Cortex of kidney (tissue), 1 donor: ENCODE results near the gene PI4KA.

ENCODE experiments used
- DNase-seq: peaks from one replicate; lab custom pipeline; 2025; lab: John Stamatoyannopoulos, UW

The PI4KA gene

DNA sequence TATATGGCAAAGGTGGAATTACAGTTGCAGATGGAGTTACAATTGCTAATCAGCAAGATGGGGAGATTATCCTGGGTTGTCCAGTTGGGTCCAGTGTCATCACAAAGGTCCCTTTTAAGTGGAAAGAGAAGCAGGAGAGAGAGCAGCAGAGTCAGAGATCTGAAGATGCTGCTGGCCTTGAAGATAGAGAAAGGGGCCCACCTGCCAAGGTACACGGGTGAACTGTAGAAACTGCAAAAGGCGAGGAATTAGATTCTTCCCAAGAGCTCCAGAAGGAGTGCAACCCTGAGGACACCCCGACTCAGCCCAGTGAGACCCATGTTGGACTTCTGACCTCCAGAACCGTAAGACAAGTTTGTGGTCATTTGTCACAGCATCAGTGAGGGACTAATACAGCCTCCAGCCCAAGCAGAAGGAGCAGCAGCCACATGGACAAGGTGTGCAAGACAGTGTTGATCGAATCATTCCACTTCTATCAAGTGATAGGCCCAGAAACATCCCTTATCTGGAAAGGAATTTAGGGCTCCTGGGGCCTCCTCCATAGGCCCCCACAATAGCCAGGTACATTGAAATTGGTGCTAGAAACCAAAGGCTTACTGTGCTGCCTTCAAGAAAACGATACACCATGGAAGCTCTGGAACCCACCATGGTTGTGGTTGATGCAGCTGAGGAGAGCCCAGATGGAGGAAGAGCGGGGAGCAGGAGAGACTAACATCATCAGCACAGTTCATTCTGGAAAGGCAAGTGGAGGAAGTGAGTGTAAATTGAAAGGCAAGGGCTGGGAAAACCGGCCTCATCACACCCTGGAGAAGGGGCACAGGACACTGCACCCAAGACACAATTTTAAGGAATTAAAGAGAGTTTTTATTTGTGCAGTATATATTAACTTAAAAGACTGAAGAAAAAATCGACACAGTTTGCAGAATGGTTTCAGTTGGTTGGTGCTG is 23.5 kb upstream of the PI4KA start:
- DNase-seq: no peak

DNA sequence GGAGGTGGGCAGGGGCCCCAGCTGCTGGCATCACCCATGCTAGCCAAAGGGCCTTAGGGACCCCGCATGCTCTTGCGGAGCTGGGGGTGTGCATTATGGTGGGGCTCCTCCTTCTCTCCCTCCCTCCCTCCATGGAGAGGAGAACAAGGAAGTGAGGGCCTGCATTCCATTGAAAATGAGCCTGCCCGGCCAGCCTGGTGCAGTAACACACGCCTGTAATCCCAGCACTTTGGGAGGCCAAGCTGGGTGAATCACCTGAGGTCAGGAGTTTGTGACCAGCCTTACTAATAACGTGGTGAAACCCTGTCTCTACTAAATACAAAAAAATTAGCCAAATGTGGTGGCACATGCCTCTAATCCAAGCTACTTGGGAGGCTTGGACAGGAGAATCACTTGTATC is 22.6 kb upstream of the PI4KA start:
- no peak for DNase-seq

DNA sequence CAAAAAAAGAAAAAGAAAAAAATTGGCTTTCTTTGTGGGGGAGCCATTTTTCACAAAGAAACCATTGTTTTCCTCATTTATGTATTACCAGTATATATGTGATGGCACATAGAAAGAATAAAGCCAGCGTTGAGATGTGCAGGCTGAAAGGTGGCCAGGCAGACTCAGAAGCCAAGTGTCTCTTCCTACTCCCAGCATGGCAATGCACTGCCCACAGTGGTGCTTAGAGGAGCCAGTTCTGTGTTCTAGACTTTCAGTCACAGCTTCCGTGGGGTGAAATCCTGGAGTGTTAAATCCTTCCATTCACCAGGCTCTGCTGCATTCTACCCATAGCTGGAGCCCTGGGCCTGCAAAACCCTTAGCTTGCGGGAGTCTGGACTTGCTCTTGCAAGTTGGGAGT is 19.1 kb upstream of the PI4KA start:
- DNase-seq: no peak

DNA sequence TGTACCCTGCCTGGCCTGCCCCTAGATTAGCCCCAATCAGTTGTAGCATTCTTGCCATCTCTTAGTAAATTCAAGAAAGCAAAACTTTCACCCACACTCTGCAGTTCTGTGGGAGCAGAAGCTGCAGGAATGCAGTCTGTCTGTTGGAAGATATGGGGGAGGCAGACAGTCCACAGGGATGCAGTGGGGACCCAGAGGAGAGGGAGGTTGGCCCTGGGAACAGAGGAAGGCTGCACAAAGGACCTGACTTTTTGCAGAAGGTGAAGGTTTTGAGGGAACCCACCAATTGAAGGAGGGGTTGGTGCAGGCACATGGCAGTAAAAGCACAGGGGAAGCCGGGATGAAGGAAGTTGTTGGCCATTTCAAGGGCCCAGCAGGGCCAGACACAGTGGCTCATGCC is 16.7 kb upstream of the PI4KA start:
- DNase-seq: no peak

DNA sequence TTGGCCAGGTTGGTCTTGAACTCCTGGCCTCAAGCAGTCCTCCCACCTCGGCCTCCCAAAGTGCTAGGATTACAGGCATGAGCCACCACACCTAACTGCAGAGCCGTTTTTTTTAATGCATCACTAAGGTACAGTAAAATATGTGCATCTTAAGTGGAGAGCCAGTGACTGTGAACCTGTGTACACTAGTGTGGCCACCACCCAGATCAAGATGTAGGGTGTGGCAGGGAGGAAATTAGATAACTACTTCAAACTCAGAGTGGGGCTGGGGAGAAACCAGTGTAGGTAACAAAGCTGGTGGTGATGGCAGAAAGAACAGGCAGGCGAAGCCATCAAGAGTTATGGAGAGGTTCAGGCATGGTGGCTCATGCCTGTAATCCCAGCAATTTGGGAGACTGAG is 14.6 kb upstream of the PI4KA start:
- DNase-seq: no peak

DNA sequence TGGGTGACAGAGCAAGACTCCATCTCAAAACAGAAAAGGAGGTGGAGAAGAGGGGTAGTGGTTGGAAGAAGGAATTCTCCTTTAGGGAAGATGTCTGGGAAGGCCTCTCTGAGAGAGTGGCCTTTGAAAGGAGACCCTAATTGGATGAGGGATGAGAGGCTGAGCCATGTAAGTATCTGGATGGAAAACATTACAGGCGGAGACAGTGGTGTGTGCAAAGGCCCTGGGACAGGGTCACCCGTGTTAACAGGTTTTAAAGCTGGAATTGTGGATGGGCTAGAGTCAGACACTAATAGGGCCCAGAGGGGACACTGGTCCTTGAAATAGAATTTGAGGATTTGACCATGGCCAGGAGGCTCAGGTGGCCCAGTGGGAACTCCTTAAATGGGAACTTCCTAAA is 10.6 kb upstream of the PI4KA start:
- DNase-seq: no peak

DNA sequence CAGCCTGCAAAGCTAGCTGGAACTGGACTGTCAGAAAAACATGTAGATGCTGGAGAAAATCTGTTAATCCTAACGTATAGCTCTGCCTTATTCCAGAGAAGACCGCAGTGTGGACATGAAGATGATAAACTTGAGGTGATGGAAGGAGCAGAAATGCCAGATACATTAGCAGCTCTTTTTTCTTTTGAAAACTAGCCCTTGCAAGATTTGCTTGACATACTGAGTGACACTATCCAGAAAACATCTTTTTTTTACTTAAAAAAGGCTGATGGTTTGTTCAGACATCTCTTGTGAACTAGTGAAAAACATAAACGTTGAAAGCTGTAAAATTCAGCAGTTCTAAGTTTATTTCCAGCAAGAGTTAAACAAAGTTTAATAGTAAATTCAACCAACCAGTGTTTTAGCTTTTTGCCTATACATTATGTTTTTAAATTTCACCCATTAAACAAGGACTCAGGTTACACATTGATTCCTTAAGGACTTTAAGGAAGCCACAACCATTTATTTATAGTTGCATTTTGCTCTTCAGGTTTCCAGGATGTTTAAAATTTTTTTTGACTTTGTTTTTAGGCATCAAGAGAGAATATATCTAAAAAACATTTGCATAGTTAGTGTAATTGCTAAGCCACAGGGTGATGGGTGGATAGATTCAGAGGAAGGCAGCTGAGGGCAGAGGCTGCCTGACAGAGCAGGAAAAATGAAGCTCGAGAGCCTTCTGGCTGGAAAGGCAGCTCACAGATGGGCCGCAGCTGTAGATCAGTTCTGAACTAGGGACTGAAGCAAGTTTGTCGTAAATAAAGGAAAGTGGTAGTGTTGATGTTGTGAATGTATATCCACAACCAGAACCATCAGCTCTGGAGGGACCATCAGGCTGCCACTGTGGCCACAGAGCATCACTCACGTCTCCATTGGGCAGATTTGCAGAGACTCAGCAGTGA is 9.7 kb upstream of the PI4KA start:
- DNase-seq: no peak

DNA sequence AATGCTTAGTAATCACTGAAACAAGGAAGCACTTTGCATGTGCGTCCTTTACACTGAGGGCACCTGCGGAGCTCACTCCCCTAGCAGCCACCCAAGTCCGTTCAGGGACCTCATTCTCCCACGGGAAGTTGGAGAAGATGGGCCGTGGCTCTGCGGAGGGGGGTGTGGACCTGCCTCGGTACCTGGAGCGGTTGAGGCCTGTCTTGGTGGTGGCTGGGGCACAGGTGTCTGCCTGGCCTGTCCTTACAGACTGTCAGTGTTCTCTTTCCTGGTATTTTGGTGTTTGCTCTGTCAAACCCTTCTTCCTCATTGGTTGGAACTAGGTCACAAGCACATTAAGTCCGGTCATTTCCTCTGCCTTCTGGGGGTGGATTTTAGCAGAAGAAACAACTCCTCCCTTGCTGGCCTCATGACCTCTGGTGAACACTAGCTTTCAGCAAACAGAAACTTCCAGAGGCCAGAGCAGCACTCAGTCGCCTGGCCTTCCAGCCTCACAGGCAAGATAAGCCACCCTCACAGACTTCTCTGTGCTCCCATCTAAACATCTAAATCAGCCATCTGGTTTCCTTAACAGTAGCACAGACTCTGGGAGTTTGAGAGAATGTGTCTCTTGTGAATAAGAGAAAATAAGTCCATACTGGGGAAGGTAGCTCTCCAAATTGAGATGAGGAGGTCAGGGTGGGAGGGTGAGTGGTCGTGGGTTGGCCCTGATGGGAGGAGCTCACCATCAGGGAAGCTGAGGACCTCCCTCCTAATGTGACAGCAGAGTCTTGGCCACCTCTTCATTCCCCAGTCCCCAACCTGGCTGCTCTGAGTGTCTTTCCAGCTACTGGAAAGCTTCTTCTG is 8.8 kb upstream of the PI4KA start:
- no peak for DNase-seq

DNA sequence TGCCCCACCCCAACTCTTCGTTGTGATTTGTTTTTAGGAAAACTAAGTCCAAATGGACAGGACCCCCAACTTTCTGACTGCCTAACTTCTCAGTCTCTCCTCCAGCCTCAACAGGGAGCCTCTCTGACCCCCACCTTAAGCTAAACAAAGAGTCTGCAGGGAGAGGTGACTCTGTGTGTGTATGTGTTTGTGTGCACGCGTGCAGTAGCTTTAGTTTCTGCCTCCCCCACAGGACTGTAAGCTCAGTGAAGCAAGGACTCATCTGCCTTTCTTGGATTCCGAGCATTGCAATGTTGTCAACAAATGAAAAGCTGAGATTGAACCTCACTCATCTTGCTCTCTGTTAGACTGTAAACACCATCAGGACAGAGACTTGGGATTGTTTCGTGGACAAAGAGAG is 8.1 kb upstream of the PI4KA start:
- DNase-seq: no peak

DNA sequence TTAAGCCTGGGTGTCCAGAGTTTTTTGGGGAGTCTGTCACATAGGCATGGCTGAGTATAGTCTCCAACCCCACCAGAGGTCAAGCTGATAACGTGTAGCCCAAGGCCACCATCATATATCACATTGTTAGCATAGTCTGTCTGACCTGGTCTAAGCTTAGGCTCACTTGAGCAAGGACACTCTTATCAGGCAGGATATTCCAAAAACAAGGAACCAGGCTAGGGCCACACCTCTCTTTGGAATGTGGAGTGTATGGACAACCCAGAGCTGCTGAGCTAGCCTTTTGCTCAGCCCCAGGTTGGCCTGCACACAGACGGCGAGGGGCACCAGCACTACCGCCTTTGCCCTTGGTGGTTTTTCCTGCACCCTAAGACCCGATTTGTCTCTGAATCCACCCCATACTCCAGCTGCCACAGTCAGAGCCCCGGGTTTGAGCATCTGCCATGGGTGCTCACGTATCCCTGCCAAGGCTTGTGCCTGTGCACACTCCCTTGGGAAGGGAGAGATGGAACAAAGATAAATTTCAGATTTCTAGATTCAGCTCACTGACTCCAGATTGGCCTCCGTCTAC is 7.3 kb upstream of the PI4KA start:
- no peak for DNase-seq

DNA sequence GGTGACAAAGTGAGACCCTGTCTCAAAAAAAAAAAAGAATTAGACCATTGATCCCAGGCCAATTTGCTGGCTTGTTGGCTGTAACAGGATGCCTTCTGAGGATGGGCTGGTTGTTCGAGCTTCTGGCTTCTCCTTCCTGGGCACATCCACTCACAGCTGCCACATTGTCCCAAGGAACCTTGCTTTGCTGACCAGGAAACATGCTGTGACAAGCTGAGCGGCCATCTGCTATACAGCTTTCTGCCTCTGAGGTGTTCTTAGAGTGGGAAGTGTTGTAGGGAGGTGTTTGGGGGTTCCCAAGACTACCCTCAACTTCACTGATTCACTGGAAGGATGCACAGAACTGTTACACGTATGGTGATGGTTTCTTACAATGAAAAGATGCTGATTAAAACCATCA is 6.7 kb upstream of the PI4KA start:
- no peak for DNase-seq

DNA sequence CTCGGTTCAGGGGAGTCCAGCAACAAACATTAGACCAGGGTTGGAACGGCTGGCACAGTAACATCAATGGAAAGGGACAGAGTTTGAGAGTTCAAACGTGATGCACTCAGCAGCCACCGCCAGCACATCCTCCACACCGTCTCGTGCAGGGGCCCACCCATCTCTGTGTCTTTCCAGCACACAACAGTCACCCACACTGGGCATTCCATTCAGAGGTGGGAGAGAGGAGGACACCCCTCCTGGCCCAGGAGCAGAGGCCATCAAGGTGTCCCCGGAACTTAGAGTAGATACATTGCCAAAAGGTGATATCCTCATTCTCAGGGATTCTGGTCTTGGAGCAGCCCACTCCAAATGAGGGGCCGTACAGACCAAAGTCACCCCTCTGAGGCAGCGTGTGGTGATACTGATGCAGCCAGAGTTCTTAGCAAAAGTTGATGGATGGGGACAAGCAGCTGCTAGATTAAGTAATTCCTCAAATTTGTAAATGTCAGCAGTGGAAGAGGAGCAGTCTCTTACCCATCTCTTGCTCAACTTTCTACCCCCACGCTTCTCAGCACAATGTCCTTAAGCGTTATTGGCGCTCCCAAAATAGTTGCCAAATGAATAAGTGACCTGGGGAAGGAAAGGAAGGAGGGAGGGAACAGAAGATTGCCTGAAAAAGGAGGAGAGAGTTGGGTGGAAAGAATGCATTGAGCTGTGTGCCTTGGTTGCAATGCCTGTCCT is 5.7 kb upstream of the PI4KA start:
- DNase-seq: no peak

DNA sequence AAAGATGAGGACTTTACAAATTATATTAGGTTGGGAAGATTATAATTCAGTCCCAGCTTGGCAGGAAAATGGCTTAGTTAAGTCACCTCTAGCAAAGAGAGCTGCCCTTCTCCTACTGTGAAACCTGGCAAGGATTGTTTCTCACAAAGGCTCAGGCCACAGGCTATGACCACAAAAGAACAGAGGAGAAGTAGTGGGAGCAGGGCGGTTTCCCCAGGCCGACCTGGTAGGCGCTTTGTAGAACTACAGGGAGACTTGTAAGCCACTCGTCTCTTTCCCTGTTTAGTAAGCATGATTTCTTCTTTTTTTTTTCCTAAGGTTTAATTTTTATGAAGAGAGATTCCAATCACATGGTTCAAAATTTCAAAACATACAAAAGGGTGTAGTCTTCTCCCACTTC is 4.8 kb upstream of the PI4KA start:
- DNase-seq: no peak

DNA sequence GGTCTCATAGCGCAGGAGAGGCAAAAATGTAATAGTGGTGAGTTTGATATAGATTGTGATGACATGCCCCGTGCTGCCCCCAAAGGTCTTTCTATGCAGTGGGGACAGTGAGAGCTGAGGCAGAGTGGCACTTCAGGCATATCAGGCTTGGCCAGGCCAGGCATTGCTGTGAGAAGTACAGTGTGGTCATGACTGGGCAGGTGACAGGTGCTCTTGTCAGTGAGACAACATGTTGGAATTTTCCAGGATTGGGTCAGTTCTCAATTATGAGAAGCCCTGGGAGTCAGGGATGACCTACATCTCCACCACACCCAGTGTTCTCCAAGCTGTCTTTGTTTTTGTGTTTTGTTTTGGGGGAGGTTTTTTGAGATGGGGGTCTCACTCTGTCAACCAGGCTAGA is 3.9 kb upstream of the PI4KA start:
- DNase-seq: no peak

DNA sequence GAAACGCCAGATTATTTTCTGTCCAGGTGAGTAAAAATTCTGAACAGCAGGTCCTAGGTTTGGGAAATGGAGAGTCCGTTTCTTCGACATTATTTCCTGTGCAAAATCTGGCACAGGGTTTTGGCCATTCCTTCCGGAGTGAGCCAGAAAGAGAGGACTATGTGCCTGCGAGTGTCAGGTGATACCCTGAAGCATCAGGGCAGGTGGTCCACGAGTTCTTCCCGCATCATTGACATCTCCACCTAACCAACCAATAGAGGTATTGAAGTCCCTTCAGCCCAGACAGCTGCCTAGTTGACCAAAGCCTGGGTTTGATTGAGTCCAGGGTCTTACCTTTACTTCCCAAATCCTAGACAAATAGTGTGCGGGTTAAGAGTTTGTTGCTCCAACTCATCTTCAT is 1.0 kb upstream of the PI4KA start:
- DNase-seq: no peak

DNA sequence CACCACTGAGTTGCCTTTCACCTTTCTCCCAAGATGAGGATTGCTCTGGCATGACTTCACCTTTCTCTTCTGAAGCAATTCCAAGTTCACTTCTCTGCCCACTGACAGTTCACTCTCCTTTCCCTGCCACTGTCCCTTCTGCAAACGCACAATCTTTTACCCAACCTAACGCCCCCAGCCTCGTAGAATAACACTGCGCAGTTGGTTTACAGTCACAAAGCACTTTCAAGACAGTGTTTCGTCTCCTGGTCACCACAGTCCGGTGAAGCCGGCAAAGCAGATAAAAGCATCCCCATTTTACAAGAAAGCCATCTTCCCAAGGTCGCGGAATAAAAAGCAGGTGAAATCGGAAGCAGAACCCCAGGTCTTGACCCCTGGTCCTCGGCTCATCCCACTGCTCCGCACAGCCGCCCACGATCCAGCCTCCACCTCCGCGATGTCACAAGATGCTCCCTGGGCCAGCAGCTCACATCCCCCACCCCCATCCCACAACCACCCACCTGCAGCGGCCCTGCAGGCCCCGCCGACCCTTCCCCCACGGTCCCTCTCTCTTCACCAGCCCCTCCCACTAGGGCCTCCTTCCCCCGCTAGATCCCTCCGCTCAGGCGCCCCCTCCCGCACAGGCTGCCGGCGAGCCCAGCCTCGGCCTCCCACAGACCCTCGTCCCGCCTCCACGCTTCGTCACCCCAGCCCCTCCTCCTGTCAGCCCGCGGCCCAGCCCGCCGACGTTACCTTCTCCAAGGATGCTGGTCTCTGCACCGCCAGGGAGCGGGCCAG is 585 bp downstream of the PI4KA start:
- no peak for DNase-seq

DNA sequence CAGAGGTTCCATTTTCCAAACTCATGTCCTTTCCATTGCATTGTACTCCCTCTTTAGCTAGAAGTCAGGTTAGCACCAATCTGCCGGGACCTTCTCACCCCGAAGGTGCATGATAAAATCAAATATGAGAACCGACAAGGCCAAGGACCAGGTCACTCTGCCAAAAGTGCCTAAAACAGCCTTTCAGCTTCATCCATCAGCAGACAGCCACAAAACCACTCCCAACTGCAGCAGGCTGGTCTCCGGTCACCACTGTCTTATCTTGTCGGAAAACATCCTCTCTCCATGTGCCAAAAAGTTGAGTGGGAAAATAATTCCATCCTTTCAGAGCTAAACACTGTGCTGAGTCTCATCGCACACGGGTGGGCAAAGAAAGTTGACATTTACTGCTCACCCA is 1.4 kb downstream of the PI4KA start:
- DNase-seq: no peak

DNA sequence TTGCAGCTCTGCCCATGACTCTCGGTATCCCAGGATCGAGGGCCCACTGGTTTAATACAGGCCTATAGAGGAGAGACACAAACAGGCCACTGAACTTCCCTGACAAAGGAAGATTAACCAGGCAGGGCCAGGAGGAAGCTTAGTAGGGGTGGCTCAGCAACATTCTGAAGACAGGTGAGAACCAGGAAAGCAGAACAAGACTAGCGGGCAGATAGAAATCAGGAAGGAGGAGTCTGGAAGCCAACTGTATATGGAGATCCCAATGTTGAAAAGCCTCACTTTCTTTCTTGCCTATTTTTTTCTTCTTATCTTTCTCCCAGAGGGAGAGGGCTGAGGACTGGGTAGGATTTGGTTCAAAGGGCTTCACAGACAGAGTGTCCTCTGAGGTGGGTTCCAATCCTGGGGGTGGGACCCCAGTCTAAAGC is 5.4 kb downstream of the PI4KA start:
- DNase-seq: no peak

DNA sequence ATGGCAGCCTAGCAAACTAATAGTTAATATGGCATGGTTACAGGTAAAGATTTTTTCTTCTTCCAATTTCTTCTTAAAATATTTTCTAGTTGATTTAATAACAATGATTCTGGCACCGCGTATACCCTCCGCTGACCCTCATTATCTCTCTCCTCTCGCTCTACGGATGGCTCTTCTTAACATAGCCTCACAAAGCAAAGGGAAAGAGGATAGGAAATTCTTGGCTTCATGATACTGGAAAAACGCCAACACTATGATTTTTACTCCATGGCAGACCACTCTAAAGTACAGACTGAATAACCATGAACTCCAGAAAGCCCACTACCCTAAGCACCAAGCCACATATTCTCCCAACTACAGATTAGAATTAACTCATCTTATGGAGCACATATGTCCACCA is 6.1 kb downstream of the PI4KA start:
- no peak for DNase-seq

DNA sequence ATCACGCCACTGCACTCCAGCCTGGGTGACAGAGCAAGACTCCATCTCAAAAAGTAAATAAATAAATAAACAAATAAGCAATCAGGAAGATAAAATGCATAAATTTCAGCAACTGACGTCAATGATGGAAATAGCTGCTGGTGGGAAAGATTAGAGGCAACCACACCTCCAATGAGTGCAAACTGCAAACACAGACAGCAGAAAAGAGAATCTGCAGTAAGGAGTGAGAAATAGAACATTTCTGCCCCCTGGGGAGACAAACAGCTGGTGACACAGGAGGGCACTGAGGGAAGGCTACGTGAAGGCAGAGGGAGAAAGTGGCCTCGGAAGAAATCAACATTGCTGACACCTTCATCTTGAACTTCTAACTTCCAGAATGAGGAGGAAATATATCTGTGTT is 6.5 kb downstream of the PI4KA start:
- no peak for DNase-seq
